Fibroblast of peridontal ligament (primary cell): Measurements from ENCODE around the gene MOB1A.

Source experiments
- DNase-seq: peaks from one replicate; pipeline ENCODE4 v3.0.0-alpha.2; 2010; ENCODE audit errors: extremely low read depth

Gene MOB1A

DNA sequence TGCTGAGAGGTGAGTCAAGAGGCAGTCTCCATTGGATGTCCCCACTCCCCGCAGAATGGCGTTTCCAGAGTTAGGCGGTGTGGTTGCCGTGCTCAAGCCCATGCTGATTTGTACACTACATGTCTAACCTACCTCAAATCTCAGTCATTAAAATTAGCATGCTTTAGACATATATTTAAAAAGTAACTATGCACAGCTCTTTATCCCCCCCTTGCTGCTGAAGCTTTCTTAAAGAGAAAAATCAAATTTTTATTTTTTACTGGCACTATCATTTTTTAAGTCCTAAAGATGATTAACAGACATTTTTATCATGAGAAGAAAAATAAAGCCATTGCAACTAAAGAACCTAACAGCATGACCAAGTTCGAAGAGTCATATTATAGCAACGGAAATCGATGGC lies 73.8 kb downstream of the MOB1A start:
- peak; percentile 36 for DNase-seq

DNA sequence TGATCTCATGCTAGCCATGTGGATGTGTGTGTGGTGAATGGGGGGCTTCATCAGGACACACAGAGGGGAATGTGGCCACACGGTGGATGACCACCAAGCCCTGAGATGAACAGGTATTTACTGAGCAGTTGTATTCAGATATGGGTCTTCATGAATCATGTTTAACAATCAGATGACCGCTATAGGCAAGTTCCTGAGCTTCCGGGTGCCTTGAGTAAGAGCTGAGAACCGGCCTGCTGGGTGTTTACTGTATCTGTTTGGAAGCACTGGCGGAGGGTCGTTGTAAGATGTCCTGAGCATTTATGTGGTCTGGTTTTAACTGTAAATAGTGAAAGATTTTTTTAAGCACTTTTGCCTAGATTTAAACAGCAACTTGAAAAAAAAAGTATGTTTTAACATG lies 74.9 kb downstream of the MOB1A start:
- DNase-seq: no peak
